Osteocyte (in vitro differentiated cells): ENCODE measurements around the gene ARRDC5. TPM values are rescaled to one million over a fixed set of nuclear protein-coding genes. Genes with fewer than 3 reads are reported as not detected.

Source experiments
- DNase-seq: peaks from one replicate; pipeline ENCODE4 v3.0.0; 2021; ENCODE audit warnings: mixed read lengths; ENCODE audit not compliant: unreplicated experiment; ENCODE audit errors: extremely low spot score
- H3K27ac Mint-ChIP-seq: one replicate; pipeline ENCODE4 v1.8.0; 2021; ENCODE audit warnings: mild to moderate bottlenecking, mixed read lengths; ENCODE audit not compliant: unreplicated experiment
- H3K27me3 Mint-ChIP-seq: one replicate; pipeline ENCODE4 v1.8.0; 2021; ENCODE audit warnings: mixed read lengths; ENCODE audit not compliant: unreplicated experiment
- H3K36me3 Mint-ChIP-seq: one replicate; pipeline ENCODE4 v1.8.0; 2021; ENCODE audit warnings: mixed read lengths; ENCODE audit not compliant: unreplicated experiment
- H3K4me1 Mint-ChIP-seq: one replicate; pipeline ENCODE4 v1.8.0; 2021; ENCODE audit warnings: mixed read lengths; ENCODE audit not compliant: unreplicated experiment
- H3K4me3 Mint-ChIP-seq: one replicate; pipeline ENCODE4 v1.8.0; 2021; ENCODE audit warnings: mild to moderate bottlenecking, moderate library complexity, mixed read lengths; ENCODE audit not compliant: unreplicated experiment
- H3K9me3 Mint-ChIP-seq: one replicate; pipeline ENCODE4 v1.8.0; 2021; ENCODE audit warnings: mixed read lengths; ENCODE audit not compliant: unreplicated experiment
- total RNA-seq: library from RNA; stranded (reverse); gene quantifications from 2 replicates; pipeline ENCODE4 v1.2.1, GENCODE V29; 2021
- TF ChIP-seq, protein P1 (sequence below): fragments of 200-600 bp; sonication (generic); IDR thresholded peaks from 2 replicates; pipeline ENCODE4 v1.5.0; 2021; ENCODE audit warnings: antibody characterized with exemption, mild to moderate bottlenecking, moderate library complexity

The ARRDC5 gene
- total RNA-seq, 1 donor from 2014 or later: not detected

DNA sequence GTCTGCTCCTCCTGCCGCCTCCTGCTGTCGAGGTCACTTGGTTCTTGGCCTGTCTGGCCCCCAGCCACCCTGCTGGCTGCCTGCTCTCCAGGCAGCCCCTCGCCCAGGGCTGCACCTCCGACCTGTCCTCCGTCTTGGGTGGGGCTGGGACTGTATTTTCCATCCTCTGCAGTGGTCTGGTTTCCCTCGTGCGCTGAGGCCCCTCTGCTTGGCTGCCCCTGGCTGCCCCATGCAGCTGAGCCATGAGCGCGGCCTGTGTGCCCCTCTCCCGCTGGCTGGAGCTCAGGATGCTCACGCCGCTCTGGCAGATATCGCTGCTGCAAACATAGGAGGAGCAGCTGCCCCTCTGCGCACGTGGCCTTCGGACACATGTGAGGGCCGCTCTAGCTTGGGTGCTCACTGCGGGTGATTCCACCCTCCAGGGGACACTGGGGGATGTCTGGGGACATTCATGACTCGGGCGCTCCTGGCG, 20.6 kb upstream of the ARRDC5 start:
- H3K27me3 Mint-ChIP-seq: no peaks in the 10 kb centered on the region
- peaks cover 28% of the 10 kb centered on the region for H3K4me1 Mint-ChIP-seq
- no peaks in the 10 kb centered on the region for H3K9me3 Mint-ChIP-seq
- H3K4me3 Mint-ChIP-seq: no peak overlapping the region
- H3K27ac Mint-ChIP-seq: peak overlapping the region; percentile 79
- TF ChIP-seq, protein P1, sequence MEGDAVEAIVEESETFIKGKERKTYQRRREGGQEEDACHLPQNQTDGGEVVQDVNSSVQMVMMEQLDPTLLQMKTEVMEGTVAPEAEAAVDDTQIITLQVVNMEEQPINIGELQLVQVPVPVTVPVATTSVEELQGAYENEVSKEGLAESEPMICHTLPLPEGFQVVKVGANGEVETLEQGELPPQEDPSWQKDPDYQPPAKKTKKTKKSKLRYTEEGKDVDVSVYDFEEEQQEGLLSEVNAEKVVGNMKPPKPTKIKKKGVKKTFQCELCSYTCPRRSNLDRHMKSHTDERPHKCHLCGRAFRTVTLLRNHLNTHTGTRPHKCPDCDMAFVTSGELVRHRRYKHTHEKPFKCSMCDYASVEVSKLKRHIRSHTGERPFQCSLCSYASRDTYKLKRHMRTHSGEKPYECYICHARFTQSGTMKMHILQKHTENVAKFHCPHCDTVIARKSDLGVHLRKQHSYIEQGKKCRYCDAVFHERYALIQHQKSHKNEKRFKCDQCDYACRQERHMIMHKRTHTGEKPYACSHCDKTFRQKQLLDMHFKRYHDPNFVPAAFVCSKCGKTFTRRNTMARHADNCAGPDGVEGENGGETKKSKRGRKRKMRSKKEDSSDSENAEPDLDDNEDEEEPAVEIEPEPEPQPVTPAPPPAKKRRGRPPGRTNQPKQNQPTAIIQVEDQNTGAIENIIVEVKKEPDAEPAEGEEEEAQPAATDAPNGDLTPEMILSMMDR: no peak
- no peak for DNase-seq
- H3K36me3 Mint-ChIP-seq: peaks cover 5% of the 10 kb centered on the region

GRCh38 chr19:4922530-4923275, 20.0 kb upstream of the ARRDC5 start:
- Mint-ChIP-seq H3K4me3 (no peak overlapping the region), H3K36me3 (peaks cover 5% of the 10 kb centered on the region), H3K9me3 (no peaks in the 10 kb centered on the region), H3K27ac (peak overlapping the region; percentile 79), H3K27me3 (no peaks in the 10 kb centered on the region), H3K4me1 (peaks cover 27% of the 10 kb centered on the region)
- DNase-seq: no peak
- TF ChIP-seq, protein P1: no peak

GRCh38 chr19:4916292-4917082, 13.8 kb upstream of the ARRDC5 start:
- Mint-ChIP-seq H3K4me3 (peak overlapping the region; percentile 50), H3K9me3 (no peaks in the 10 kb centered on the region), H3K36me3 (peaks cover 3% of the 10 kb centered on the region), H3K27ac (peak overlapping the region; percentile 92), H3K27me3 (no peaks in the 10 kb centered on the region), H3K4me1 (peaks cover 45% of the 10 kb centered on the region)
- TF ChIP-seq, protein P1: no peak
- no peak for DNase-seq

DNA sequence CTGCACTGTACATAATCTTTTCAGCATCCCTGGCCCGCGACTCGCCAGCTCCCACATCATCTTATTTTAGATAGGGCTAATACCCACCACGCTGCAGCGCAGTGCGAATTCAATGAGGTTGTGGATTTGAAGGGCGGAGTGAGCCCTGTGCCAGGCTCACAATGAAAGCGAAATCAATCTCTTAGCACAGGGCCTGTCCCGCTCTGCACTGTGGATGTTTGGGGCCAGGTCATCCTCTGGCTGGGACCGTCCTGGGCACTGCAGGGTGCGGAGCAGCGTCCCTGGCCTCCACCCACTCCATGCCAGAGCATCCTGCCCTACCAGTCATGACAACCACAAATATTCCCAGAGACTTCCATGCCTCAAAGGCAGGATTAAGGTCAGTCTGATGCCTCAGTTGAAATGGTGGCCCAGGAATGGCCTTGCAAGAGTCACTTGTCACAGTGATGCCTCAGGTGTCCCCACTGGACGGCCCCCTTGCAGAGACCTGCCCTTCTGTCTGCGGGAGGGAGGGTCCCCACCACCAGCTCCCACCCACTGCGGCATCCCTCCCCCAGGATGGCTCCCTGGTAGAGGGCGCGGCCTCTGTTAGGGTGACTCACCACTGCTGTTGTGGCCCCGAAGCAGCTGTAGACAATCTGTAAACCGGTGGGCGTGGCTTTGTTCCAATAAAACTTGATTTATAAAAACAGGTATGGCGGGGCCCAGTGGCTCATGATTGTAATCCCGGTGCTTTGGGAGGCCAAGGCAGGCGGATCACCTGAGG, 12.2 kb upstream of the ARRDC5 start:
- H3K36me3 Mint-ChIP-seq: no peaks in the 10 kb centered on the region
- H3K4me3 Mint-ChIP-seq: peak overlapping the region; percentile 42
- H3K4me1 Mint-ChIP-seq: peaks cover 56% of the 10 kb centered on the region
- no peaks in the 10 kb centered on the region for H3K27me3 Mint-ChIP-seq
- no peaks in the 10 kb centered on the region for H3K9me3 Mint-ChIP-seq
- DNase-seq: no peak
- TF ChIP-seq, protein P1: no peak
- H3K27ac Mint-ChIP-seq: peak overlapping the region; percentile 92
